Thyroid gland (tissue), 4 donors: ENCODE results near the gene SYNE4.

Experiments
- POLR2A ChIP-seq, 2 donors: fragments of 450-650 bp; IDR thresholded peaks; one replicate each; pipeline ENCODE4 v1.6.1; 2017; ENCODE audit warnings: antibody characterized with exemption in 2 of 2, mild to moderate bottlenecking in 2 of 2, moderate library complexity in 1 of 2
- TF ChIP-seq, protein P1 (sequence below), 6 experiments: fragments of 200-600 bp in 3 of 6; fragments of 450-650 bp in 3 of 6; sonication (generic) in 3 of 6; IDR thresholded peaks; one replicate each; pipeline ENCODE4 v1.5.1; 2016 to 2019; ENCODE audit warnings: antibody characterized with exemption in 6 of 6, mild to moderate bottlenecking in 2 of 6, inconsistent platforms in 1 of 6, moderate library complexity in 1 of 6

DNA sequence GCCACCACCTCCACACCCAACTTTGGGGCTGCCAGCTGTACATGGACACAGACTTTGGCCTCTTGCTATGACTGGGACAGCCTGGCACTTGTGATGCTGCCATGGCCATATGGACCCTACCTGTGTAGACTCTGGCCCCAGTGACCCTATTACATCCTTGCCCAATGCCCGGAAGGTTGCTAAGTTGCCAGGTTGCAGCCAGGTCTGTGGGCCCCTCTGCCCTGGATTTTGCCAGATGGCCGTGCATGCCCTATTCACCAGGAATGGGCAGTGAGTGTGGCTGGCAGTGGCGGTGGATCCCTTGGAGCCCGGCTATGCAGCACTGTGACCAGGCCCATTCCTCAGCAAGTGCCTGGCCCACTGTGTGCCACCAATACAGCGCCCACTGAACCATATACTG lies 22.5 kb downstream of the SYNE4 start:
- TF ChIP-seq, protein P1, sequence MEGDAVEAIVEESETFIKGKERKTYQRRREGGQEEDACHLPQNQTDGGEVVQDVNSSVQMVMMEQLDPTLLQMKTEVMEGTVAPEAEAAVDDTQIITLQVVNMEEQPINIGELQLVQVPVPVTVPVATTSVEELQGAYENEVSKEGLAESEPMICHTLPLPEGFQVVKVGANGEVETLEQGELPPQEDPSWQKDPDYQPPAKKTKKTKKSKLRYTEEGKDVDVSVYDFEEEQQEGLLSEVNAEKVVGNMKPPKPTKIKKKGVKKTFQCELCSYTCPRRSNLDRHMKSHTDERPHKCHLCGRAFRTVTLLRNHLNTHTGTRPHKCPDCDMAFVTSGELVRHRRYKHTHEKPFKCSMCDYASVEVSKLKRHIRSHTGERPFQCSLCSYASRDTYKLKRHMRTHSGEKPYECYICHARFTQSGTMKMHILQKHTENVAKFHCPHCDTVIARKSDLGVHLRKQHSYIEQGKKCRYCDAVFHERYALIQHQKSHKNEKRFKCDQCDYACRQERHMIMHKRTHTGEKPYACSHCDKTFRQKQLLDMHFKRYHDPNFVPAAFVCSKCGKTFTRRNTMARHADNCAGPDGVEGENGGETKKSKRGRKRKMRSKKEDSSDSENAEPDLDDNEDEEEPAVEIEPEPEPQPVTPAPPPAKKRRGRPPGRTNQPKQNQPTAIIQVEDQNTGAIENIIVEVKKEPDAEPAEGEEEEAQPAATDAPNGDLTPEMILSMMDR (IDR thresholded peaks at IDR 0.05): no peak
- no peak for TF ChIP-seq POLR2A (IDR thresholded peaks at IDR 0.05)
